GM19023 (cell line): Measurements from ENCODE around the gene C19orf12.

Experiments used
- ATAC-seq: cut with Tn5 transposase; IDR thresholded peaks from one replicate; pipeline ENCODE4 v1.9.1; 2021; ENCODE audit warnings: mild to moderate bottlenecking, moderate library complexity; ENCODE audit not compliant: unreplicated experiment

Gene C19orf12

DNA sequence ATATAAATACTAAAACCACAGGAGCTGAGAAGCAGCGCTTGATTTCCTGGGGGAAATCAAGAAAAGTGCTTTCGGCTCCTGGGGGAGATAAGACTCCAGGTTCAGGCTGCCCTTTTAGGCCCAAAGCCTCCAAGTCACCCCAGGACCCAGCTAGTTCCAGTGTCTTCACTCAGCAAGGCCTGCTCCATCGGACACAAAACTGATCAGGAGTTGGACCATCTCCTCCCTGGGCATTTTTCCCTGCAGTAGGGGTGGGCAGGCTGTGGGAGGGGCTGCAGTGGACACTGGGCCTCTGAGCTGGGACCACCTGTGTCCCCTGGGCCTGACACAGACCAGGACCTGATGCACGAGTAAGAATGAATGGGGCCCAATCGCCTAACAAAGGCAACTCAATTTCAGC, 15.2 kb downstream of the C19orf12 start:
- no peak for ATAC-seq

DNA sequence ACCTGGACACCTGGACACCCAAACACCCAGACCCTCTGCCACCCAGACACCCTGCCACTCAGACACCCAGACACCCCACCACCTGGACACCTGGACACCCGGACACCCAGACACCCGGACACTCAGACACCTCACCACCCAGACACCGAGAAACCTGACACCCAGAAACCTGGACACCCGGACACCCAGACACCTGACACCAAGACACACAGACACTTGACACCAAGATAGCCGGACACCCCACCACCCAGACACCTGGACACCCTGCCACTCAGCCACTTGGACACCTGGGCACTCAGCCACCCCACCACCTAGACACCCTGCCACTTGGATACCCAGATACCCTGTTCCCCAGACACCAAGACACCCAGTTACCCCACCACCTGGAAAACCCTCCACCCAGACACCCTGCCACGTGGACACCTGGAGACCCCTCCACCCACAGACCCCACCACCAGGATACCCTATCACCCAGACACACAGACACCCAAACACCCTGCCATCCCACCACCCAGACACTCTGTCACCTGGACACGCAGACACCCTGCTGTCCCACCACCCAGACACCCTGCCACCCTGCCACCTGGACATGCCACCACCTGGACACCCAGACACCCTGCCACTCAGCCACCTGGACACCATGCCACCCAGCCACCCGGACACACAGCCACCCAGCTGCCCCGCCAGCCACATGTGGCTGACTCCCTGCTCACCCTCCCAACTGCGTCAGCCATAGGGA, 17.4 kb downstream of the C19orf12 start:
- no peak for ATAC-seq

DNA sequence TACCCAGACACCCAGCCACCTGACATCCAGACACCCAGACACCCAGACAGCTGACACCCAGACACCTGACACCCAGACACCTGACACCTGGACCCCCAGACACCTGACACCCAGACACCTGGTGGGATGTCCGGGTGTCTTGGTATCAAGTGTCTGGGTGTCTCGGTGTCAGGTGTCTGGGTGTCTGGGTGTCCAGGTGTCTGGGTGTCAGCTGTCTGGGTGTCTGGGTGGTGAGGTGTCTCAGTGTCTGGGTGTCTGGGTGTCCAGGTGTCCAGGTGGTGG, 18.6 kb downstream of the C19orf12 start:
- no peak for ATAC-seq

GRCh38 chr19:29695765-29696564, 19.1 kb downstream of the C19orf12 start:
- ATAC-seq = no peak

DNA sequence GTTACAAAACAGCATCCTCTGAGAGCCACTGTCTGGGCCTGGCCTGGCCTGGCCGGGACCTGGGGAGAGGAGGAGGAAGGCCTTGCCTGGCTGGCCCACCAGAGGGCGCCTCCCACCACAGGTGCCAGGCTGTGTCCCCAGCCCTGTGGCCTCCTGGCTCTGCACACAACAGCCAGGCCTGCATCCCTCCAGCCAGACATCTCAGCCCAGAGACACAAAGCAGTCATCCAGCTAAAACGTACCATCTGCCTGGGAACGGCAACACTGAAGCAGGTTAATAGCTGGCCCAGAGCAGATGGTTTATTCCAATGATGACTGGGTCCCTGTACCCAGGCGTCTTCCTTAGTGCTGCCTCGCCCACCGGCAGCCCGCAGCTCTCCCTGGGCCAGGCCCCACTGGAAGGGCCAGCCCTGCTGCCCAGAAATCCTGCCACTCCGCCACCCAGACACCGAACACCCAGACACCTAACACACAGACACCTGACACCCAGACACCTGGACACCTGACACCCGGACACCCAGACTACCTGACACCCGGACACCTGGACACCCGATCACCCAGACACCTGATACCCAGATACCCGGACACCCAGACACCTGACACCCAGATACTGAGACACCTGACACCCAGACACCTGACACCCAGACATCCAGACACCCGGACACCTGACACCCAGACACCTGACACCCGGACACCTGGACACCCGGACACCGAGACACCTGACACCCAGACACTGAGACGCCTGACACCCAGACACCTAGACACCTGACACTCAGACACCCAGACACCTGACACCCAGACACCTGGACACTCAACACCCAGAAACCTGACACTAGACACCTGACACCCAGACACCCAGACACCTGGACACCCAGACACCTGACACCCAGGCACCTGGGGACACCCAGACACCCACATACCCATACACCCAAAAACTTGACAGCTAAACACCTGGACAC, 20.1 kb downstream of the C19orf12 start:
- peak; percentile 94 for ATAC-seq

- no peak for ATAC-seq
Observed at GRCh38 chr19:29694161-29694560, 20.9 kb downstream of the C19orf12 start.

DNA sequence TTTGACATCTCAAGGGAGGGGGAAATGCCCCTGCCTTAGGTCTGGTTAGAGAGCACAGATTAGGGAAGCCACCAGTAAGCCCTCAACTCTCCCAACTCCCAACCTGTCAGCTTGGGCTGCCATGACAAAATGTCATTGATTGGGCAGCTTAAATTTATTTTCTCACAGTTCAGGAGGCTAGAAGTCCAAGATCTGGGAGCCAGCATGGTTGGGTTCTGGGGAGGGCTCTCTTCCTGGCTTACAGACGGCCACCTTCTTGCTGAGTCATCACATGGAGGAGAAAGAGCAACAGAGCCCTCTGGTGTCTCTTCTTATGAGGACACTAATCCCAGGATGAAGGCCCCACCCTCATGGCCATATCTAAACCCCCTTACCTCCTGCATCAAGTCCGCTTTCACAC, 24.2 kb downstream of the C19orf12 start:
- no peak for ATAC-seq

- no peak for ATAC-seq
Observed at GRCh38 chr19:29687897-29688728, 26.9 kb downstream of the C19orf12 start.

DNA sequence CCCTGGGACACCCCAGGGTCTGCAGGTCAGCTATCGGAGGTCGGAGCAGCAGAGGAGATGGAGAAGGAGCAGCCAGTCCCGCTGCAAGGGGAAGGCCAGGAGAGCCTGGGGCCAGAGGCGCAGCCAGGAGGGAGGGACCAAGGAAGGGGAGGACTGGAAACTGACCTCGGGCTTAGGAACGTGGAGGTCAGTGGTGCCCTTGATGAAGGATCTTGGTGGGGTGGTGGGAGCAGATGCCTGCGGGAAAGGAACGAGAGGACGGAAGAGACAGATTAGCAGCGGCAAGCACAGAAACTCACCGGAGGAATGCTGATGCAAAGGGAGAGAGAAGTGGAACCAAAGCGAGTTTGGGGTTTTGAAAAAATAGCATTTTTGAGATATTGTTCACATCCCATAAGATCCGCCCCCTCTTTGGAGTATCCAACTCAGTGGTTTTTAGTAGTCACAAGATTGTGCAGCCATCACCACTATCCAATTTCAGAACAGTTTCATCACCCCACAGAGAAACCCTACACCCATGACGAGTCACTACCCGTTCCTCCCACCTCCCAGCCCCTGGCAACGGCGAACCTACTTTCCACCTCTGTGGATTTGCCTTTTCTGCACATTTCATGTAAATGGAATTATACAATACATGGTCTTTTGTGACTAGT, 27.7 kb downstream of the C19orf12 start:
- no peak for ATAC-seq

DNA sequence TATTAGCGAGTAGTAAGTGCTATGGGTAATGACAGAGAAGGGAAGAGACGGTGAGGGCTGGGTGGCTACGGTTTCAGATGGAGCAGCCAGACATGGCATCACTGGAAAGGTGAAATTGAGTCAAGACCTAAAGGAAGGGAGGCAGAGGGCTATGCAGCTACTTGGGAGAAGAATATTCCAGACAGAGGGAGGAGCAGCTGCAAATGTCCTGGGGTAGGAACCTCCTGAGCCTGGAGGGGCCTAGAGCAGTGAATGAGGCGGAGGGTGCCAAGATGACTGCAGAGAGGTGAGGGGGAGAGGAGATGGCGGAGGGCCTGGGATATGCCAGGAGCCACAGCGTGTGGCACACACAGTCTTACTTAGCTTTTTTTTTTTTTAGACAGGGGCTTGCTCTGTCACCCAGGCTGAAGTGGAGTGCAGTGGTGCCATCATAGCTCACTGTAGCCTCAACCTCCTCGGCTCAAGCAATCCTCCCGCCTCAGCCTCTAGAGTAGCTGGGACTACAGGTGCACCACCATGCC, 28.7 kb downstream of the C19orf12 start:
- ATAC-seq = no peak

DNA sequence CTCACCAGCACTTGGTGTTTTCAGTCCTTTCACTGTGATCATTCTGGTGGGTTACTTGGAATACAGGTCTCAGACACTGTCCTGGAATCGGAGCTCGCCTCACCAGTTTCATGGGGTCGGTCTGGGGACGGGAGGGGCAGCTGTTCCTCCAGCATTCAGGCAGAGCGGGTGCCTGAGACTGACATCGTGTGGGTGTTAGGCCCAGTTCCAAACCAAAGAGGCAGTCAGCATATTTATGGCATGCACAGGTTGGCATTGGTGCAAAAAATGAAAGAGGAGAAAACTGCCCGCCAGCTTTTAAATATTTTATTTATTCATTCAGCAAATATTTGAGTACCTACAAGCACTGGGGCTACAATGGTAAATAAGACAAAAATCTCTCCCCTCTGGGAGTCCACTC, 29.7 kb downstream of the C19orf12 start:
- ATAC-seq = no peak

GRCh38 chr19:29683009-29683408, 32.1 kb downstream of the C19orf12 start:
- ATAC-seq = no peak

DNA sequence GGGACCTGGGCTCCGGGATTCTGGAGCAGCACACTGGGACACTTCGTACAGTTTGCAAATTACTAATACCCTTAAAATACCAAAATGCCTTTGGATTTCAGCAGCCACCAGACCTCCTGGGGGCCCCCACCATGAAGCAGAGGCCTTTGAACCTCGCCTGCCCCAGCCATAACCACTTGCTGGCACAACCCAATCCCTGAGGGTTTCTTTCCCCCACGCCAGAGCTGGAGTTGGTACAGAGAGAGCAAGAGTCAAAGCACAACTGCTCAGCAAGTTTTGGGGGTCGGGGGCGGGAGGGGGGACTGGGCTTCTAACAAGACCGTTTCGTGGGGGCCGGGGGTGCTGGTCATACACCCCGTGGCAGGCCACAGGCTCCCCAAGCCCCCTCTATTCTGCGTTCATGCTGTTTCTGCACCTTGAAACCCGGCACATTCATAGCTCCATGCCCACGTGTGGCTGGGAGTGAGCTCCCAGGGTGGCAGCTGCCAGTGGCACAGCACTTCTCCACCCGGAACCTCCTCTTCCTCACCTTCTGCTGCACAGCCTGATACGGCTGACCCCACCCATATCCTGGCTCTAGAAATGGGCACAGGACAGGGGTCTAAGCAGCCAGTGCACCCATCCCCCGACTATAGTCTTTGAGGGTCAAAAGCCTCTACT, 32.7 kb downstream of the C19orf12 start:
- ATAC-seq = no peak

GRCh38 chr19:29681422-29682235, 33.4 kb downstream of the C19orf12 start:
- no peak for ATAC-seq

- no peak for ATAC-seq
Observed at GRCh38 chr19:29680937-29681336, 34.1 kb downstream of the C19orf12 start.

DNA sequence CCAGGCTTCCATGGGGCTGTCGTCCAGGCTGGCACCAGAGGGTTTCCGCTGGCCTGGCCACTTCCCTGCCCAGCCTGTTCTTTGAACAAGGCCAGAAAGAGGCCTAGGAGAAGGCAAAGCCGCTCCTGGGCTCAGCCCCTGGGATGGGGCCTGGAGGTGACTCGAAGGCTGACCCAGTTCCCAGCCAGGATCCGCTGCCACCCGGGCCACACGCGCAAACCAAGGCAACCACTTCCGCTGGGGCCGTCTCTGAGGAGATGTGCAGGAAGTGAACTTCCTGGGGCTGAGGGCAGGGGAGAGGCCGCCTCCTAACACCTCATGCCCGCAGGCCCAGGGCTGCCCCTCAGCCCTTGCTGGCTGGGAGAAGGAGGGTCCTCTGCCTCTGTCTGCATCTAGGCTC, 34.6 kb downstream of the C19orf12 start:
- peak; percentile 68 for ATAC-seq

DNA sequence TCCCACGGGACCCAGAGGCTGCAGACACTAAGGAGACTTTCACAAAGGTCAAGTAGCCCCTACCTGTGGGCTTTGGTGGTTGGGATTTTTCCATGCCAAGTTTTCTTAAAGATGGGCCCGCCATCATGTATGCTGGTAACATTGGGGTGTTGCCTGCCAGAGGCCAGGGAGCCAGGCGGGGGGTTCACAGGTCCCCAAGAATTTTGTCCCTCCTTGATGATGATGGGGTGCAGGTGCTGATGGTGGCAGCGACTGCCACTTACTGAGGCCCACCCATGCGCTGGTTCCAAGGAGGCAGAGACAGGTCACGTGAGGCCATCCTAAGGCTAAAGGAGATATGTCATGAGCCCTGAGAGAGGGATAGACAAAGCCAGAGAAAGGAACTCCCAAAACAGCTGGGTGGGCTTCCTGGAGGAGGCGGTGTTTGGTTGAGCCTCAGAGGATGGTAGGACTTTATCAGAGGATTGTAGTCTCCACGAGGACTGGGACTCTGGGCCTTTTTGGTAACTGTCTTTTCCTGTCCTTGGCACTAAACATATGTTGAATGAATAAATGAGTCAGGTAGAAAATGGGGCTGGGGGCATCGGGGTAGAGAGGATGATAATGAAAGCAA, 35.4 kb downstream of the C19orf12 start:
- no peak for ATAC-seq

DNA sequence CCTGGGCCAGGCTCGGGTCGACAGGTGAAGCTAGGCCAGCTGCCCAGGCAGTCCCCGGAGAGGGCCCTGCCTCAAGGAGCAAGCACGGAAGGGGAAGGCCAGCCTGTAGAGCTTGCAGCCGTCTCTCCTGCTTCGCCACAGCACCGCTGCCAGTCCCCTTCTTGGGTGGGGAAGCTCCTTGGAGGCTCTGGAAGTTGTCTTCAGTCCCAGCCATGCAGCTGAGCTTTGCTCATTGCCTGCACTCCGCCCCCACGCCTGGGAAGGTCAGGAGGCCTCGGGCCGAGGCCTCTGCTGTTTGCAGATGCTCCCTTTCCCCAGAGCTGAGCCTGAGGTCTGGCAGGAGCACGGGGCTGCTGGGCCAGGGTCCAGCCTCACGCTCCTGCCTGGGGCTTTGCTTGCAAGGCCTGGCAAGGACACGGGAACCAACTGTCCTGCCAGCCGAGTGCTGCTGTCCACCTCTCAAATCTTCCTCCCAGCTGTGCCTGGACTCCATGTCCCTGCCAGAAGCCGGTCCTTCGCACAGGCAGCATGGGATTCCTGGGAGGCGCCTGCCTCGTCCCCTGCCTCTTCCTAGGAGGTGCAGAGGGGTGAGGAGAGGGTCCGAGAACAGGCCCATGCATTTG, 36.5 kb downstream of the C19orf12 start:
- ATAC-seq = no peak
